H9 (cell line): ENCODE data around the gene HMCN1. TPM values are rescaled to one million over a fixed set of nuclear protein-coding genes. Genes with fewer than 3 reads are reported as not detected.

Experiments
- DNase-seq: peaks from one replicate; pipeline ENCODE4 v3.0.0-alpha.2; 2017
- H2AFZ ChIP-seq: one replicate; pipeline ENCODE4 v1.6.1; 2013; ENCODE audit warnings: mild to moderate bottlenecking, low read length, control low read depth, moderate library complexity
- H2AK5ac ChIP-seq: 2 replicates; pipeline ENCODE4 v1.6.1; 2013; ENCODE audit warnings: low read length, control low read depth, mixed read lengths; ENCODE audit not compliant: insufficient read length
- H2BK120ac ChIP-seq: one replicate; pipeline ENCODE4 v1.6.1; 2013; ENCODE audit warnings: low read depth, mild to moderate bottlenecking, low read length, control low read depth, inconsistent platforms; ENCODE audit not compliant: poor library complexity, severe bottlenecking
- H2BK12ac ChIP-seq: 2 replicates; pipeline ENCODE4 v1.6.1; 2013; ENCODE audit warnings: low read length, control low read depth, mixed read lengths, low read depth; ENCODE audit not compliant: insufficient read length
- H2BK15ac ChIP-seq: 2 replicates; pipeline ENCODE4 v1.6.1; 2013; ENCODE audit warnings: low read depth, low read length, control low read depth
- H2BK20ac ChIP-seq: one replicate; pipeline ENCODE4 v1.6.1; 2013; ENCODE audit warnings: low read depth, mild to moderate bottlenecking, low read length, control low read depth, inconsistent platforms; ENCODE audit not compliant: poor library complexity, severe bottlenecking
- H2BK5ac ChIP-seq: 2 replicates; pipeline ENCODE4 v1.6.1; 2013; ENCODE audit warnings: low read length, control low read depth, mixed read lengths; ENCODE audit not compliant: insufficient read length
- H3K14ac ChIP-seq: 2 replicates; pipeline ENCODE4 v1.6.1; 2013; ENCODE audit warnings: low read length, control low read depth; ENCODE audit not compliant: insufficient read depth
- H3K18ac ChIP-seq: 2 replicates; pipeline ENCODE4 v1.6.1; 2013; ENCODE audit warnings: low read depth, mild to moderate bottlenecking, mixed read lengths, low read length, control low read depth; ENCODE audit not compliant: insufficient read length
- H3K23ac ChIP-seq: 2 replicates; pipeline ENCODE4 v1.6.1; 2013; ENCODE audit warnings: low read length, control low read depth, mixed read lengths, low read depth; ENCODE audit not compliant: insufficient read length
- H3K23me2 ChIP-seq: 2 replicates; pipeline ENCODE4 v1.6.1; 2013; ENCODE audit warnings: low read depth, mild to moderate bottlenecking, mixed read lengths, low read length, control low read depth; ENCODE audit not compliant: insufficient read length, poor library complexity, severe bottlenecking
- H3K27ac ChIP-seq: 2 replicates; pipeline ENCODE4 v1.5.1; 2013; ENCODE audit warnings: low read length, control low read depth, mixed read lengths, low read depth; ENCODE audit not compliant: insufficient read length
- H3K27me3 ChIP-seq: 2 replicates; pipeline ENCODE4 v1.6.1; 2013; ENCODE audit warnings: low read length, control low read depth, inconsistent platforms; ENCODE audit not compliant: insufficient read depth
- H3K4ac ChIP-seq: 2 replicates; pipeline ENCODE4 v1.6.1; 2013; ENCODE audit warnings: low read depth, mild to moderate bottlenecking, control low read depth, inconsistent platforms, low read length, moderate library complexity
- H3K4me1 ChIP-seq: 2 replicates; pipeline ENCODE4 v1.6.1; 2013; ENCODE audit warnings: low read length, control low read depth, inconsistent platforms; ENCODE audit not compliant: insufficient read depth
- H3K4me2 ChIP-seq: 2 replicates; pipeline ENCODE4 v1.6.1; 2013; ENCODE audit warnings: low read length, control low read depth, mixed read lengths; ENCODE audit not compliant: insufficient read length, insufficient read depth
- H3K56ac ChIP-seq: 2 replicates; pipeline ENCODE4 v1.6.1; 2013; ENCODE audit warnings: low read depth, mild to moderate bottlenecking, mixed read lengths, low read length, control low read depth; ENCODE audit not compliant: insufficient read length
- H3K79me1 ChIP-seq: 2 replicates; pipeline ENCODE4 v1.6.1; 2013; ENCODE audit warnings: low read depth, mild to moderate bottlenecking, moderate library complexity, low read length, control low read depth, inconsistent platforms; ENCODE audit not compliant: insufficient read depth, poor library complexity, severe bottlenecking
- H3K79me2 ChIP-seq: 2 replicates; pipeline ENCODE4 v1.6.1; 2013; ENCODE audit warnings: low read length, control low read depth, inconsistent platforms; ENCODE audit not compliant: insufficient read depth
- H3K9ac ChIP-seq: 2 replicates; pipeline ENCODE4 v1.6.1; 2013; ENCODE audit warnings: low read length, control low read depth, mixed read lengths; ENCODE audit not compliant: insufficient read length; ENCODE audit errors: extremely low read depth
- H3K9me3 ChIP-seq: one replicate; pipeline ENCODE4 v1.6.1; 2013; ENCODE audit warnings: low read depth, low read length, inconsistent platforms; ENCODE audit not compliant: control insufficient read depth
- H3T11ph ChIP-seq: one replicate; pipeline ENCODE4 v1.6.1; 2013; ENCODE audit warnings: mild to moderate bottlenecking, low read length, control low read depth, inconsistent platforms
- H4K20me1 ChIP-seq: one replicate; pipeline ENCODE4 v1.6.1; 2013; ENCODE audit not compliant: control insufficient read depth, insufficient read length, insufficient read depth
- H4K5ac ChIP-seq: 2 replicates; pipeline ENCODE4 v1.6.1; 2013; ENCODE audit warnings: low read depth, mild to moderate bottlenecking, mixed read lengths, low read length, control low read depth; ENCODE audit not compliant: insufficient read length
- H4K8ac ChIP-seq: replicated peaks from 2 replicates; pipeline ENCODE4 v1.6.1; 2013; ENCODE audit warnings: low read length, control low read depth, mixed read lengths, low read depth; ENCODE audit not compliant: insufficient read length
- H4K91ac ChIP-seq: 2 replicates; pipeline ENCODE4 v1.6.1; 2013; ENCODE audit warnings: low read depth, mild to moderate bottlenecking, moderate library complexity, mixed read lengths, low read length, control low read depth; ENCODE audit not compliant: insufficient read length
- H3K27ac Mint-ChIP-seq, 3 experiments: 2 replicates in 2 of 3; 3 replicates in 1 of 3; pipeline ENCODE4 v1.8.0; 2020 to 2021; ENCODE audit warnings: mixed read lengths in 3 of 3, mild to moderate bottlenecking in 1 of 3, moderate library complexity in 1 of 3
- H3K27me3 Mint-ChIP-seq: 2 replicates; pipeline ENCODE4 v1.8.0; 2021; ENCODE audit warnings: low read depth, mild to moderate bottlenecking, moderate library complexity, mixed read lengths
- H3K36me3 Mint-ChIP-seq, 3 experiments: 2 replicates in 2 of 3; 3 replicates in 1 of 3; pipeline ENCODE4 v1.8.0; 2020 to 2021; ENCODE audit warnings: low read depth in 3 of 3, mixed read lengths in 3 of 3; ENCODE audit not compliant: insufficient read depth in 1 of 3
- H3K4me1 Mint-ChIP-seq, 2 experiments: 2 replicates each; pipeline ENCODE4 v1.8.0; 2020; ENCODE audit warnings: mixed read lengths in 2 of 2
- H3K4me3 Mint-ChIP-seq, 2 experiments: 2 replicates in 1 of 2; 3 replicates in 1 of 2; pipeline ENCODE4 v1.8.0; 2020 to 2021; ENCODE audit warnings: mild to moderate bottlenecking in 2 of 2, mixed read lengths in 2 of 2, moderate library complexity in 1 of 2
- H3K9me3 Mint-ChIP-seq, 2 experiments: 2 replicates in 1 of 2; 3 replicates in 1 of 2; pipeline ENCODE4 v1.8.0; 2020; ENCODE audit warnings: mild to moderate bottlenecking in 2 of 2, mixed read lengths in 2 of 2, moderate library complexity in 1 of 2
- WGBS: extraction: QIAGEN DNeasy Blood & Tissue Kit; methylation state at CpG from one replicate; pipeline ENCODE4 v1.1.7; 2013; ENCODE audit warnings: missing lambda C conversion rate, low lambda C conversion rate, mixed read lengths; ENCODE audit not compliant: insufficient read length; ENCODE audit errors: extremely low coverage; 5-methylcytosine and 5-hydroxymethylcytosine counted together
- total RNA-seq: library from RNA; stranded (reverse); gene quantifications from 2 replicates; pipeline ENCODE4 v1.2.1, GENCODE V29; 2021
- TF ChIP-seq, protein P1 (sequence below): fragments of 200-600 bp; sonication (generic); conservative IDR thresholded peaks from 3 replicates; pipeline ENCODE4 v1.8.0; 2021; ENCODE audit warnings: antibody characterized with exemption, mild to moderate bottlenecking

Gene HMCN1
- total RNA-seq, 1 experiment from 2014 or later = 3.3 TPM

DNA sequence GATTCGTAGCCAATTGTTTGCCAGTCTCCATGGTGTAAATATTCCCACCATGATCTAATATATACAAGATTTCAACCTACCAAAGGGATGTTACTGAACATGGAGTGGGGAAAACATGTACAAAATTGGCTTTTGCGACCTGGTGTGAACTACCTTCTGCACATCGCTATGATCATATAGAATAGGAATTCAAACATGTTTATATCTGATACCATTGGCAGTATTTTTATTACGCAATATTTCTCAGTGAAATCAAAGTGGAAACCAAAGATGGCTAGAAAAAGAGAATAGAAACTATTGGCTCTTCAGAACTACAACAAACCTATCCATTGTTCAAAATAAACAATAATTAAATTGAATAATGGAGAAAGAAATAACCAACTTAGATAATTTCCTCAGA lies 355.7 kb downstream of the HMCN1 start:
- H4K91ac ChIP-seq = no peak overlapping the region
- no peak overlapping the region for H4K5ac ChIP-seq
- no peak overlapping the region for H3K56ac ChIP-seq
- H3K9me3 ChIP-seq = no peaks in the 10 kb centered on the region
- no peak overlapping the region for H2BK120ac ChIP-seq
- H2AFZ ChIP-seq = no peak overlapping the region
- H2BK15ac ChIP-seq = no peak overlapping the region
- no peak overlapping the region for H3K27ac Mint-ChIP-seq
- H3K4me3 Mint-ChIP-seq = no peak overlapping the region
- H3K27me3 ChIP-seq = no peaks in the 10 kb centered on the region
- no peak overlapping the region for H3K4ac ChIP-seq
- H2BK5ac ChIP-seq = no peak overlapping the region
- H4K8ac ChIP-seq = no peak overlapping the region
- H3K9ac ChIP-seq = no peak overlapping the region
- no peaks in the 10 kb centered on the region for H3K23me2 ChIP-seq
- H3K36me3 Mint-ChIP-seq = no peaks in the 10 kb centered on the region
- H3K23ac ChIP-seq = no peak overlapping the region
- WGBS = no CpG with 5 or more reads among the region's 4 CpGs
- H3K79me2 ChIP-seq = no peaks in the 10 kb centered on the region
- H4K20me1 ChIP-seq = no peaks in the 10 kb centered on the region
- H3K27me3 Mint-ChIP-seq = no peaks in the 10 kb centered on the region
- H3K18ac ChIP-seq = no peak overlapping the region
- H3K14ac ChIP-seq = no peak overlapping the region
- H3K4me1 ChIP-seq = no peaks in the 10 kb centered on the region; the same call in 1 of the 2 replicates
- peaks cover 3 to 6% of the 10 kb centered on the region in 2 experiments; a peak in 2 of 4 replicates for H3K4me1 Mint-ChIP-seq
- no peak overlapping the region for H3K4me2 ChIP-seq
- DNase-seq = no peak
- H3T11ph ChIP-seq = no peak overlapping the region
- TF ChIP-seq, protein P1, sequence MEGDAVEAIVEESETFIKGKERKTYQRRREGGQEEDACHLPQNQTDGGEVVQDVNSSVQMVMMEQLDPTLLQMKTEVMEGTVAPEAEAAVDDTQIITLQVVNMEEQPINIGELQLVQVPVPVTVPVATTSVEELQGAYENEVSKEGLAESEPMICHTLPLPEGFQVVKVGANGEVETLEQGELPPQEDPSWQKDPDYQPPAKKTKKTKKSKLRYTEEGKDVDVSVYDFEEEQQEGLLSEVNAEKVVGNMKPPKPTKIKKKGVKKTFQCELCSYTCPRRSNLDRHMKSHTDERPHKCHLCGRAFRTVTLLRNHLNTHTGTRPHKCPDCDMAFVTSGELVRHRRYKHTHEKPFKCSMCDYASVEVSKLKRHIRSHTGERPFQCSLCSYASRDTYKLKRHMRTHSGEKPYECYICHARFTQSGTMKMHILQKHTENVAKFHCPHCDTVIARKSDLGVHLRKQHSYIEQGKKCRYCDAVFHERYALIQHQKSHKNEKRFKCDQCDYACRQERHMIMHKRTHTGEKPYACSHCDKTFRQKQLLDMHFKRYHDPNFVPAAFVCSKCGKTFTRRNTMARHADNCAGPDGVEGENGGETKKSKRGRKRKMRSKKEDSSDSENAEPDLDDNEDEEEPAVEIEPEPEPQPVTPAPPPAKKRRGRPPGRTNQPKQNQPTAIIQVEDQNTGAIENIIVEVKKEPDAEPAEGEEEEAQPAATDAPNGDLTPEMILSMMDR = no peak
- H3K79me1 ChIP-seq = no peaks in the 10 kb centered on the region
- no peak overlapping the region for H2AK5ac ChIP-seq
- H2BK20ac ChIP-seq = no peak overlapping the region
- H3K27ac ChIP-seq = no peak overlapping the region
- no peak overlapping the region for H2BK12ac ChIP-seq
- H3K9me3 Mint-ChIP-seq = no peaks in the 10 kb centered on the region
